Ramos (cell line): ENCODE data around the gene IFNLR1.

Experiments
- in situ Hi-C: fragments of 300-500 bp; cut with MboI; formaldehyde crosslinking; loops from one replicate; pipeline ENCODE4 v1.14.3; 2022; ENCODE audit warnings: low sequenced_read_pairs; ENCODE audit not compliant: unreplicated experiment

IFNLR1 gene

GRCh38 chr1:24182061-24182460 is 5.0 kb downstream of the IFNLR1 start:
- in situ Hi-C loops: loop anchor here (25.0 kb wide), 1 partner anchor 570 kb away; no protein-coding TSS in a partner anchor

DNA sequence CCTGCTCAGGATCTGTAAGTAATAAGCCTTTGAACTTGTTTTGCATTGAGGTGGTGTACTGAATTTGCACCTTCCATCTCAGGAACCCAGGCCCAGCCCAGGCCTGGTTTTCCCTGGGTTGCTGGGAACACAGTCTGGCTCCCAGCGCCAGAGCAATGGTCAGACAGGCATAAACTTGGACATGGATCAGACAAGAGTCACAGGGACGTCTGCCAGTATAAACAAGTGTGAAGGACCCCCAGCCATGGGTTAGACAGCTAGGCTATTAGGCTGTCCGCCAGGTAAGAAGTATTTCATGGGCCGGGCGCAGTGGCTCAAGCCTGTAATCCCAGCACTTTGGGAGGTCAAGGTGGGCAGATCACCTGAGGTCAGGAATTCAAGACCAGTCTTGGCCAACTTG is 5.5 kb downstream of the IFNLR1 start:
- in situ Hi-C loops: loop anchor here (25.0 kb wide), 1 partner anchor 569 kb away; no protein-coding TSS in a partner anchor

GRCh38 chr1:24180676-24181075 is 6.4 kb downstream of the IFNLR1 start:
- in situ Hi-C loops: loop anchor here (25.0 kb wide), 1 partner anchor 568 kb away; no protein-coding TSS in a partner anchor

GRCh38 chr1:24179251-24179840 is 7.7 kb downstream of the IFNLR1 start:
- in situ Hi-C loops: loop anchor here (25.0 kb wide), 1 partner anchor 567 kb away; no protein-coding TSS in a partner anchor

GRCh38 chr1:24178407-24178806 is 8.7 kb downstream of the IFNLR1 start:
- in situ Hi-C loops: loop anchor here (25.0 kb wide), 1 partner anchor 566 kb away; no protein-coding TSS in a partner anchor

DNA sequence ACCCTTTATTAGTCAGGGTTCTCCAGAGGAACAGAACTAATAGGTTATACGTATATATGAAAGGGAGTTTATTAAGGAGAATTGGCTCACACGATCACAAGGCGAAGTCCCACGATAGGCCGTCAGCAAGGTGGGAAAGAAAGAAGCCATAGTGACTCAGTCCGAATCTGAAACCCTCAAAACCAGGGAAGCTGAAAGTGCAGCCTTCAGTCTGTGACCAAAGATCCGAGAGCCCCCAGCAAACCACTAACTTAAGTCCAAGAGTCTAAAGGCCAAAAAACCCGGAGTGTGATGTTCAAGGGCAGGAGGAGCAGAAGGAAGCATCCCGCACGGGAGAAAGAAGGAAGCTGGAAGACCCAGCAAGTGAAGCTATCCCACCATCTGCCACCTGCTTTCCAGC is 9.9 kb downstream of the IFNLR1 start:
- in situ Hi-C loops: loop anchor here (25.0 kb wide), 1 partner anchor 565 kb away; no protein-coding TSS in a partner anchor

- in situ Hi-C loops: loop anchor here (25.0 kb wide), 1 partner anchor 563 kb away; no protein-coding TSS in a partner anchor
Observed at GRCh38 chr1:24175033-24175755, 11.9 kb downstream of the IFNLR1 start.

GRCh38 chr1:24173638-24174575 is 13.2 kb downstream of the IFNLR1 start:
- in situ Hi-C loops: no loop called here

- in situ Hi-C loops: no loop called here
Observed at GRCh38 chr1:24172598-24172997, 14.5 kb downstream of the IFNLR1 start.

DNA sequence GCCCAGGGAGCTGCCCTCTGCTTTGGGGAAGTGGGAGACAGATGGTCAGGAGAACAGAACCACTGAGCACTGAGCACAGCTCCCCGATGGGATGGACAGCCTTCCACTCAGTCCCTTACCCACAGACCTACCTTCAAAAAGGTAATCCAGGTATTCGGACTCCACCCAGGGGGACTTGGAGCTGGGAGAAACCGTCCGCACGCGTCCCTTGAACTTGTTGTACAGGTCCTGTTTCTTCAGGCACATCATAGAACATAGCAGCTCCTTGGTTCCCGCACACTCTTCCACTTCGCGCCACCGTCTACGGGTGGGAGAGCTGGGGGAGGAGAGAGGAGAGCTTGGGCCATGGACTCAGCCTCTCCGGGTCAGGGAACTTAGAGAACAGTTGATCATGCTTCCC is 17.8 kb downstream of the IFNLR1 start:
- in situ Hi-C loops: no loop called here

DNA sequence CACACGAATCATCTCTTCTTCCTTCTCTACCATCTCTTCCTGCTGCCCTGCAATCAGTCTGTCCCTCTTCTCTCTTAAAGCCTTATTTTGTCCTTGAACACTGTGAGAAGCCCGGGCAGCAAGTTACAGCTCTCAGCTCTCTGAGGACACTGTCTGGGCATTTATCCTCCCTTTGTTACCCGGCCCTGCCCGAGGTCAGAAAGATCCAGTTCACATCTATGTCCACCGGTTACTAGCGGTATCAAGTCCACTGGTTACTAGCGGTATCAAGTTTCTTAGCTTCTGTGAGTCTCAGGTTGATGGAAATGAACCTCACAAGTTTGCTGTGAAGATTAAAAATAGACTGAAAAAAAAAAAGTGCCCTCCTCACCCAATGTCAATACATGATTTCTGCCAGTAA is 18.8 kb downstream of the IFNLR1 start:
- in situ Hi-C loops: no loop called here

DNA sequence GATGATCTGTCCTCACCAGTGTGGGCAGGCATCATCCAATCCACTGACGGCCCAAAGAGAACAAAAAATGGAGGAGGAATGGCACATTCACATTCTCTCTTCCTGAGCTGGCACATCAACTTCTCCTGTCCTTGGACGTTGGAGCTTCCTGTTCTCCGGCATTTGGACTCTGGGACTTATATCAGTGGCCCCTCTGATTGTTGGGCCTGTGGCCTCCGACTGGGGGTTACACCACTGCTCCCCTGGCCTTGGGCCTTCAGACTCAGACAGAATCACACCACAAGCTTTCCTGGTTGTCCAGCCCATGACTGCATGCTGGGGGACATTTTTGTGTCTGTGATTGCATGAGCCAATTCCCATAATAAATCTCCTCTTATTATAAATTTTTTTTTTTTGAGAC is 20.1 kb downstream of the IFNLR1 start:
- in situ Hi-C loops: no loop called here

GRCh38 chr1:24165500-24165899 is 21.6 kb downstream of the IFNLR1 start:
- in situ Hi-C loops: no loop called here

DNA sequence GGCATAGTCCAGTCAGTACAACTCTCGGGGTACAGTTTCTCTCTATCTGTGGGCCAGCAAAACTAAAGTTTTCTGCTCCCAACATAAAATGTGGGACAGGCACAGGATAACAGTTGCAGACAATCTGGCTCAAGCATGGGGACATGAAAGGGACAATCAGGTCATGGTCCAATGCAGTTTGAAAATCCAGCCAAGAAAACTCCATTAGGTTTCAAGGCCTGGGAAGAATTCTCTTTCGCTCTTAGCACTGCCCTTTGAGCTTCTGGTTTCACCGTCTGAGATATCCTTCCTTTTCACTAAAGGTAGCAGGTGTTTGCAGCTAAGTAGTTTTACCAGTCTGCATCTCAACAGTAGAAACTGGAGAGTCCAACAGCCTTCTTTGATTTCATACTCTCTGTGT is 23.1 kb downstream of the IFNLR1 start:
- in situ Hi-C loops: no loop called here

DNA sequence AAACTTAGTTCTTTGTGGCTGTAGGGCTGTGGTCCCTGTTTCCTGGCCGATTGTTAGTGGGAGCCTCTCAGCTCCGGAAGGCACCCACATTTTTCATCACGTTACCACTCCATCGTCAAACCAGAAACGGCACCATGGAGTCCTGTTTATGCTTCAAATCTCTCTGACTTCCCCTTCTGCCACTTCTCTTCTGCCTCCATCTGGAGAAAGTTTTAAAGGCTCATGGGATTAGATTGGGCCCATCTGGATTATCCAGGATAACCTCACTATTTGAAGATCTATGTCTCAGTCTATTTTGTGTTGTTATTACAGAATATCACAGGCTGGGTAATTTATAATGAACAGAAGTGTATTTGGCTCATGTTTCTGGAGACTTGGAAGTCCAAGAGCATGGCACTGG is 24.9 kb downstream of the IFNLR1 start:
- in situ Hi-C loops: no loop called here

DNA sequence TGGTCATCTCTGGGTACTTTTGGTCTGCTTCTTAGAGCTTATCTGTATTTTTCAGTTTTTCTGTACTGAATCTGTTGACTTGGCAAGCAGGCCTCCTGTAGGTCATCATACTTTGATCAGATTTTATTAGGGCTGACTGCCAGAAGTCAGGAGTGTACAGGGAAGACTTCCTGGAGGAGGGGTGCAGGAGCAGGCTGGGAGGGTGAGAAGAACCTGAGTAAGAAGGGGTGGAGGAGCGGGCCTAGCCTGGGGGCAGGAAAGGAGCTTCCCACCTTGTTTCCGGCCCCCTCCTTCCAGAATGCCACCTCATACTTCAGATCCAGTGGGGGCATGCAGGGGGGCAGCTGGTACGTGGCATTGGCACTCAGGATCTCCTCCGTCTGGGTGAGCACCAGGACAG is 25.8 kb downstream of the IFNLR1 start:
- in situ Hi-C loops: no loop called here

- in situ Hi-C loops: no loop called here
Observed at GRCh38 chr1:24159366-24159765, 27.7 kb downstream of the IFNLR1 start.

DNA sequence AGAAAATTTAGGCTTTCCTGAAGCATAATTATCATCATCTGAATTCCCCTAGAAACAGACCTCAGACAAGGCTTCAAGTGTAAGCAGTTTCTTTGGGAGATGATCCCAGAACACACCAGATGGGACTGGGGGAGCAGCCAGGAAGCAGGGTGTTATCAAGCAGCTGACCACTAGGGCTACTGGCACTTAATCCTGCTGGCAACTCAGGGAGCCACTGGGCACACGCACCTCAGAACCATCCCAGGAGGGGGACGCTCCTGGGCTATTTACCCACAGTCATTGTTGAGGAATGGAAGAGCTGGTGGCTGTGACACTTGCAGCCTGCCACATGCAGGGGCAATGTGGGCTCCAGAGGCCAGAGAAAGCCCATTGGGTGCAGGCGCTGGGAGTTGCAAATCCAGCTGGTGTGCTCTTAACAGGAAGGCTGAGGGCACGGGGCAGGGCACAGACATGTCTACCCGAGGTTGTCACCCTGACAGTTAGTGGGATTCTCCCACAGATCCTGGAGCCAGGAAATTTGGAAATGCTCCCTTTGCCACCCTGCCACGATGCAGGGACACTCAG is 29.1 kb downstream of the IFNLR1 start:
- in situ Hi-C loops: no loop called here

DNA sequence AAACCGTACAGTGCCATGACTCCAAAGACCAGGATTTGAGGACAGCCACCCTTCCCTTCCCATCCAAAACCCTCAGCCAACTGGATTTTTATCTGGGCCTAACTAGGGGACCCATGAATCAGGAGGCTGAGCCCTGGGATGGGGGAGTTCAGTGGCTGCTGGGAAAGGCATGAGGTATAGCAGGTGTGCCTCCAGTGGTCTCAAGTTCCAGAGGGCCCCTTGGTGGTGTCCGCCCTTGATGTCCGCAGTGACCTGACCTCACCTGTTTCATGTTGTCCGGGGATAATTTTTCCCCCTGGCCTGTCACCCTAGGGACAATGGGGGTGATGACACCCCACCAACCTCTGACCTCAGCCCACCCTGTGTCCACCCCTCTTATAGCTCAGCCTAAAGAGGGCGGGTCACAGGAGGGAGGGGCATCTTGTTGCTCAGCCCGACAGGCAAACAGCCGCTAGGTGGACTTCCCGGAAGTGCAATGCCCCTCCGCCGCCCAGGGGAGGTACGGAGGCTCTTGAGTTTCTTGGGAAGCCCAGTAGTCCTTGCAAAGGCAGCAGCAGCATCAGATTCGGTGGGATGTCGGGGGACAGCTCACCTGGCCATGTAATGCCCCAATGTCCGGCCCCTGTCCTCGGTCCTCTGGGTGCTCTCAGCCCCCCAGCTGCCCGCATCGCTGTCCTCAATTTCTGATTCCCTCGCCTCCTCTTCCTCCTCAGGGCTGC is 30.4 kb downstream of the IFNLR1 start:
- in situ Hi-C loops: no loop called here
